GM19240 (cell line): ENCODE data around the gene ZFAND4.
"Not testable (repeated sequence)": the region's sequence is repeated elsewhere in the genome, so short reads cannot be mapped to it uniquely, and the experiment has no call there.

Experiments used
- DNase-seq: peaks from one replicate; pipeline ENCODE4 v3.0.0; 2011; ENCODE audit warnings: low spot score; ENCODE audit not compliant: insufficient read length

Gene ZFAND4

DNA sequence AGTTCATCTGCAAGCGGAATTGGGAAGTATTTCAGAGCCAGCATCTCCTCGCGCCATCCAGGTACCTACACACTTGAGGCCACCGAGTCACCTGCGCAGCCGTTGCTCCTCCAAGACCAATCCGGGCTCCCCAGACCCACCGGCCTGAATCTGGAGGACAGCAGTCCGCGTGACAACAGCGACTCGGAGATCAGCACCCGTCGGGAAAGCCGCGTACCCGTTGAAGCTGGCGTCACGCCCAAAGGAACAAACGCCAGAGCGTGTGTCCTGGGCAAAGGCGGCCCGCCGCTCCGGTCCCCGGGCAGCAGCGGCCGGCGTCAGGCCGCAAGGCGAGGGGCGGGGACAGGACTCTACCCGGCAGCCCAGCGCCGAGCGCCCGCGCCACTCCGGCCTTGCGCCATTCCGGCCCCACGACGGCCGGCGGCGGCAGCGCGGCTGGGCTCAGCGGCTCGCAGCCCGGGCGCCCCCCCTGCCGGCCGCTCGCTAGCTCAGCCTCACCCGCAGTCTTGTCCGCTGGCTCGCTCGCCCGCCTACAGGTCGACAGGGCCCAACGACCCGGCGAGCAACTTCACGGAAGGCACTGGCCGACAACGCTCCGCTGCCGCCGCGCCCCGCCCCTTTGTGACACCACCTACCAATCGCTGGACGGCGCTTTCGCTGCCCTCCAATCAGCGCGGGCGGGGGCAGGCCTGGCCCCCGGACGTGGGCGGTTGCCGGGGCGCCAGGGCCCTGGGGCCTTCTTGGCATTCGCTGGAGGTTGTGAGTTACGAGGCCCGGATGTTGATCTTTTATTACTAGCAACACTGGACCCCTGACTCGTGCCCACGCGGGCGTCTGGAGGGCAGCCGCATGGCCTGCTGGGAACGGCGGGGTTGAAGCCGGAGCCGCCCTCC is at the start of gene ZFAND4:
Gene ZFAND4 (minus strand): TSS at position 592 of the 893 bp plus-strand sequence. CDS start 9,047 bp downstream, outside the sequence.
- peak; percentile 95 for DNase-seq

DNA sequence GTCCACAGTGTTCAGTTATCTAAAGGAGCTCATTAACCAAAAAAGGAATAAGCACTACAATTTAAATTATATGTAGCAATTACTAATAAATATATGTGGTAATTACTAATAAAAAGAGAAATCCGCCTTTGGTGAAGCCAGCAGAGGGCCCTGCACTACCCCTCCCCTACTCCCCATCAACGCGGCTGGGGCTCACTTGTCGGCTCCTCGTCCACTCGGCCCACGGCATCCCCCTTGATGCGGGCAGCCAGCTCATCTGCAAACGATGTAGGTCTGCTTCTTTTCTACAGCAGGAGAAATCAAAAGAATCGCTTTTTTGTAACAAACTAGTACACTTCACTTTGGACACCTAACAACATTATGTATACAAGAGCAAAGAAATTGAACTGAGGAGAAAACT is 48.9 kb upstream of the ZFAND4 start:
- DNase-seq, result not testable (repeated sequence)

DNA sequence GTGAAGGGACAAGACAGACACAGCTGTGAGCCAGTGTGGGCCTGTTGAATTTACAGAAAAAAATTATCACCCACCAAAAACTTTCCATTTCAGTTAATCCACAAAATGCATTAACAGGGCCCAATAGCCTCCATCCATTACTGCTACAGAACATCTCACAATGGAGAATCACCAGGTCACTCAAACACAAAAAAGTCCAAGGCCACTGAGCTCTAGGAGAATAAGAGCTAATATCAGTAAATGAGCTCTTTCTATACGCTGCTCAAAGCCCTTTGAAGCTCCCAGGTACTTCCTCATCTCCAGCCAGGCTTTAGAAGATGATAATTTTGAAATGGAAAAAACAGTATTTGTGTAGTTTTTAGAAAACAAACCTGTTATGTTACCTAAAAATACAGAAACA is 45.1 kb upstream of the ZFAND4 start:
- DNase-seq, result not testable (repeated sequence)

- not testable (repeated sequence) for DNase-seq
Observed at GRCh38 chr10:45717053-45717452, 44.5 kb upstream of the ZFAND4 start.

- not testable (repeated sequence) for DNase-seq
Observed at GRCh38 chr10:45711223-45711622, 38.7 kb upstream of the ZFAND4 start.

DNA sequence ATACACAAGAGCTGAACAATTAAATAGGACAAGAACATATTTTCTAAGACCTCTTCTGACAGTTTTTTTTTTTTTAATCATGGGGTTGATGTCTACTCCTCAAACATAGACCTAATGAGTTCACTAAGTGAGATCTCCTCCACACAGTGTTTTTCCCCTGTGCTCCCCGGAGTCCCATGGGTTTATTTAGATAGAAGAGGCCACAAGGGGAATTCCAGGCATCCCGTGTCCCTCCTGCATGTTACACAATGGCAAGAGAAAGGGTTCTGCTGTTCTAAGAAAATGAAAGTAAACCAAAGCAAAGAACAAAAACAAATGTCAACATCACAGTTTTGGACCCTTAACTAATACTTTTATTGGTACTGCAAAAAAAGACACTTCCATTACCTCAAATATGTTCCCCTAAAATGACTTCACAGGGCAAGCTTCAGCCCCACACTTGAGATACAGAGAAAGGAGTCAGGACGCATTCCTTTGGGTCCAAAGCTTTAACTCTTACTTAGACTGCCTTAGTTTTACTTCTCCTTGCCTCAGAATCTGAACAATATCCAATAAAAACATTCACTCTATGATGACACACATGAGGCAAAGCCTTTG is 37.7 kb upstream of the ZFAND4 start:
- not testable (repeated sequence) for DNase-seq

DNA sequence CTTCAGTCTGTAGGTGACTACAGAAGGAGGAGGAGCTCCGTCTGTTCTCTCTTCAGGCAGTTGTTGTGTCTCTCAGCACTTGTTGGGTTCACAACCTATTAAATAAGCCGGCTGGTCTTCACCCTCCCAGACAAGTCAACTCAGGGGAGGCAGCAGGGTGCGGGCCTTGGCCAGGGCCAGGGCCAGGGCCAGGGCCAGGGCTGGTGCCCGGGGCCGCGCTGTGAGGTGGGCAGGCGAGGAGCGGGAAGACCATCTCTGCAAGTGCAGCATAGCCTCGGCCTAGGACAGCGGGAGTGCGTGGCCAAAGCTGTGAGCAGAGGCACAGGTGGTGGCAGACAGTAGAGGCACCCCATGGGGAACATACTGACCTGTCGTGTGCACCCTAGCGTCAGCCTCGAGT is 5.9 kb upstream of the ZFAND4 start:
- not testable (repeated sequence) for DNase-seq

GRCh38 chr10:45675388-45675787 is 2.8 kb upstream of the ZFAND4 start:
- DNase-seq, result no peak

GRCh38 chr10:45673074-45673648 is 589 bp upstream of the ZFAND4 start:
- DNase-seq, result no peak

DNA sequence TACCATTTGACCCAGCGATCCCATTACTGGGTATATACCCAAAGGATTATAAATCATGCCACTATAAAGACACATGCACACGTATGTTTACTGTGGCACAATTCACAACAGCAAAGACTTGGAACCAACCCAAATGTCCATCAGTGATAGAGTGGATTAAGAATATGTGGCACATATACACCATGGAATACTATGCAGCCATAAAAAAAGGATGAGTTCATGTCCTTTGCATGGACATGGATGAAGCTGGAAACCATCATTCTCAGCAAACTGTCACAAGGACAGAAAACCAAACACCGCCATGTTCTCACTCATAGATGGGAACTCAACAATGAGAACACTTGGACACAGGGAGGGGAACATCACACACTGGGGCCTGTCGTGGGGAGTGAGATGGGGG is 1.3 kb downstream of the ZFAND4 start:
- DNase-seq, result not testable (repeated sequence)

- DNase-seq, result not testable (repeated sequence)
Observed at GRCh38 chr10:45669897-45670296, 2.7 kb downstream of the ZFAND4 start.

DNA sequence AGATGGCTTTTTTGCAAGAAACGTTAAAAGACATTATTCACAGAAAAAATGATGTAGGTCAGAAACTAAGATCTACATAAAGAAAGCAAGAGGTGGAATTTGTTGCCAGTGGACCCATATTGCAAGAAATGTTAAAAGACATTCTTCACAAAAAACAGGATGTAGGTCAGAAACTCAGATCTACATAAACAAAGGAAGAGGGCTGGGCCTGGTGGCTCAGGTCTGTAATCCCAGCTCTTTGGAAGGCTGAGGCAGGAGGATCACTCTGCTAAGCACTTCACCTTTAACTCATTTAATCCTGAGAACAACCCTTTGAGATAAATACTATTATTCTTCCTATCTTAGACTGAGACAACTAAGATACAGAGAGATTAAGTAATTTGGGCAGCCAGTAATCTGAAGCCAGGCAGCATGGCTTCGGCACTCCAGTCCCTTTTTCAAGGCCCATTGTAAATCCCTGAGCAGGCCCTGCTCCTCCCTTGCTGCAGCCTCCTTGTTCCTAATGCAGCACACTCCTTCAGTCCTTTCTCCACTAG is 11.6 kb downstream of the ZFAND4 start:
- DNase-seq, result no peak

DNA sequence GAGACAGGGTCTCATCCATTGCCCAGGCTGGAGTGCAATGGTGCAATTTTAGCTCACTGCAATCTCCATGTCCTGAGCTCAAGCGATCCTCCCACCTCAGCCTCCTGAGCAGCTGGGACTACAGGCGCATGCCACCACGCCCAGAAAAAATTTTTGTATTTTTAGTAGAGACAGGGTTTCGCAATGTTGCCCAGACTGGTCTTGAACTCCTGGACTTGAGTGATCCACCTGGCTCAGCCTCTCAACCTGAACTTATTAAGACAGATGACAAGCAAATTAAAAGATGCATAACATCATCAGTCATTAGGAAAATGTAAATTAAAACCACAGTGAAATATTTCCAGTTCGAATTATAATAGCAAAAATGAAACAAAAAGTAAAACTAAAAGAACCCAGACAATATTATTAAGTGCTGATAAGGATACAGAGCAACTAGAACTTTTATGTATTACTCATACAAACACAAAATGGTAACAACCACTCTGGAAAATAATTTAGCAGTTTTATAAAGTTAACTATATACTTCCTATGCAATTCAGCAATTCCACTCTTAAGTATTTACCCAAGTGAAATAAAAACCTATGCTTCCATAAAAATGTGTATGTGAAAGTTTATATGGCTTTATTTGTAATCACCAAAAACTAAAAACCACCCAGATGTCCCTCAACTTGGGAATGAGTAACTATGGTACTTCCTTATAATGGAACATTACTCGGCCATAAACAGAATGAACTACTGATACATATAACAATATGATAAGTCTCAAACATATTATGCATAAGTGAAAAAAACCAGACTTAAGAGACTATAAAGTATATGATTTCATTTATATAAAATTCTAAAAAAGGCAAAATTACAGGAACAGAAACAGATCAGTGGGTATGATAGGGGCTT is 15.3 kb downstream of the ZFAND4 start:
- DNase-seq, result no peak

DNA sequence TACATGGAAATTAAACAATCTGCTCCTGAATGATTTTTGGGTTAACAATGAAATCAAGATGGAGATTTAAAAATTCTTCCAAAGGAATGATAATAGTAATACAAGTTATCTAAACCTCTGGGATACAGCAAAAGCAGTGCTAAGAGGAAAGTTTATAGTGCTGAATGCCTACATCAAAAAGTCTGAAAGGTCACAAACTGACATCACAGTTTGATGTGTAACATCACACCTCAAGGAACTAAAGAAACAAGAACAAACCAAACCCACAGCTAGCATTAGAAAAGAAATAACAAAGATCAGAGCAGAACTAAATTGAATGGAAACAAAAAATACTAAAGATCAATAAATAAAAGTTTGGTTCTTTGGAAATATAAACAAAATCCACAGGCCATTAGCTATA is 17.4 kb downstream of the ZFAND4 start:
- DNase-seq, result no peak

DNA sequence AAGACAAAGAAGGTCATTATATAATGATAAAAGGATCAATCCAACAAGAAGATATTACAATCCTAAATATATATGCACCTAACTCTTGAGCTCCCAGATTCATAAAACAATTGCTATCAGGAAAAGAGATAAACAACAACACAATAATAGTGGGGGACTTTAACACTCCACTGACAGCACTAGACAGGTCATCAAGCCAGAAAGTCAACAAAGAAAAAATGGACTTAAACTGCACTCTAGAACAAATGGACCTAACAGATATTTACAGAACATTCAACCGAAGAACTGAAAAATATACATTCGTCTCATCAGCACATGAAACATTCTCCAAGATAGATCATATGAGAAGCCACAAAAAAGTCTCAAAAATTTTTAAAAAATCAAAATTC is 17.8 kb downstream of the ZFAND4 start:
- DNase-seq, result not testable (repeated sequence)

GRCh38 chr10:45653454-45653853 is 19.1 kb downstream of the ZFAND4 start:
- no peak for DNase-seq

DNA sequence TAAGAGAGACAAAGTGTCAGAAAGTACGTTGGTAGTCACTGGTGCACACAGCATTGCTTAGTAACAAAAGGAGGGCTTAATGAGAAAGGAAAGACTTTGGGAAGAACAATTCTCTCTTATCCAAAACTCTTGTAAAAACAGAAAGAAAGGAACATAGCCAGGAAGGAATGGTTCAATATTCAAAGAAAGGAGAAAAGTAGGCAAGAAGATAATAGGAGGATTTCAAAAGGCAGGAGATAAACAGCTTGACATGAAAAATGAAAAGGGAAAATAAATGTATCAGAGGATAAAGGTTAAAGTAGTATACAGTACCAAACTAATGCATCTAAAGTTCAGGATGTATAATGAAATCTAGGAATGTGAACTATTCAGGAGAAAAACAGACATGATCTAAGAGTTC is 20.1 kb downstream of the ZFAND4 start:
- no peak for DNase-seq

- DNase-seq, result no peak
Observed at GRCh38 chr10:45649296-45649695, 23.3 kb downstream of the ZFAND4 start.

DNA sequence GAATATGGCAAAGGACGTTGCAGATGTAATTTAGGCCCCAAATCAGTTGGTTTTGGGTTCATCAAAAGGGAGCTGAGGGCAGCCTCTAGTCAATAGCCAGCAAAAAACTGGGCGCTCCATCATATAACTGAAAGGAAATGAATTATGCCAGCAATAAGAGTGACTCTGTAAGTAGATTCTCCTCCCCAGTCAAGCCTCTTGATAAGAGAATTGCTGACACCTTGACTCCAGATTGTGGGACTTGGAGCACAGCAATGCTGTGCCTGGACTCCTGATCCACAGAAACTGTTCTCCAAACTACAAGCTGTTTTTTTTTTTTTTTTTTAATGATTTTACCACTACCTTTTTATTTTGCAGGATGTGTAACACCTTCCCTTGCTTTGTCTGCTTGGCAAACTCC is 25.5 kb downstream of the ZFAND4 start:
- no peak for DNase-seq

DNA sequence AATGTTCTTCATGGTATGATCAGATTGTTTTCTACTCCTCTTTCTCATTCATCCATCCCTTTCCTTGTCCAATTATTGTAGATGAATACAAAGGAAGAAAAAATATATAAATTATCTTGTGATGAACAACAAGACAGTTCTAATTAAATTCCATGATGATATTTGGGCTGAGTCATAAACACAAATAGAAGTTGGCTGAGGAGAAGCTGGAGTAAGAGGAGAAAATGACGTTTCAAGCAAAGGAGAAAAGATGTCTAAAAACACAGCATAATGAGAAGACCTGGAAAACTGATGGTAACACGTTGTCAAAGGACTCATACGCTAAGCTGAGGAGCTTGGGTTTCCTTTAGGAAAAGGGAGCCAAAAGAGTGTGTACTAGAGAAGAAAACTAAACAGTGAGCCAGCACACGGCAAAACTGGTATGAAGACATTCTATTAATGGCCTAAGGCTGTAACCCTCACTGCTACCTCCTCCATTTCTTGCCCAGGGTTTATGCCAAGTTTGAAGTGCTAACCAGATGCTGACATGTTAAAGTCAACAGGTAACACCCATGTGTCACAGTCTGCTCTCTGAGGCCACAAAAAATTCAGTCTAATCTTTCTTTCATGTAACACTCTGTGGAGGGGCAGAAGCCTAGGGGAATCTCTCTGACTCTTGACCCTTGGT is 26.1 kb downstream of the ZFAND4 start:
- DNase-seq, result no peak

- DNase-seq, result no peak
Observed at GRCh38 chr10:45644527-45644926, 28.0 kb downstream of the ZFAND4 start.
